GM23248 (cell line): ENCODE data around the gene NEBL.

Experiments
- EZH2 ChIP-seq: fragments of 200-600 bp; sonication (generic); IDR thresholded peaks from 2 replicates; pipeline ENCODE4 v1.6.1; 2018; ENCODE audit warnings: antibody characterized with exemption, mild to moderate bottlenecking; ENCODE audit not compliant: insufficient read depth, poor library complexity, severe bottlenecking
- EZH2phosphoT487 ChIP-seq: fragments of 200-600 bp; sonication (generic); IDR thresholded peaks from 2 replicates; pipeline ENCODE4 v1.6.1; 2018; ENCODE audit warnings: antibody characterized with exemption, moderate library complexity, mild to moderate bottlenecking, low read depth; ENCODE audit not compliant: insufficient read depth

- TF ChIP-seq EZH2phosphoT487 (no peak), EZH2 (no peak)
These were observed 83.0 kb downstream of the NEBL start for GRCh38 chr10:20814116-20814515.
